ENCODE results near the gene ERFE. TPM values are rescaled to one million over a fixed set of nuclear protein-coding genes. Genes with fewer than 3 reads are reported as not detected.

Gene ERFE
- total and polyA plus RNA-seq, 7 donors: 1.4 to 18.2 (median 2.8) TPM

GRCh38 chr2:238207006-238207405, 48.2 kb downstream of the ERFE start:
- no peak for ATAC-seq

GRCh38 chr2:238216651-238217184, 57.9 kb downstream of the ERFE start:
- DNase-seq (peak in 1 of 2 donors; percentile 79), ATAC-seq (peak; percentile 79 to 92 (median 88))
- H3K27ac ChIP-seq: peak overlapping the region; percentile 64
- no peaks in the 10 kb centered on the region for H3K36me3 ChIP-seq (ENCODE audit: insufficient read depth in 1 of 2, low read depth in 1 of 2)
- intact Hi-C loops (cut with DNase I): no loop called here
- TF ChIP-seq CTCF (IDR thresholded peaks at IDR 0.05): no peak
- peaks cover 10% of the 10 kb centered on the region for H3K4me1 ChIP-seq
- H3K9me3 ChIP-seq: no peaks in the 10 kb centered on the region
- WGBS, 3 donors: 34 to 39% (median 37%) methylated on average over 2 of the region's 2 CpGs
- no peak overlapping the region for H3K4me3 ChIP-seq
- H3K27me3 ChIP-seq (ENCODE audit: insufficient read depth in 3 of 3, low read length in 2 of 3): no peaks in the 10 kb centered on the region

More at GRCh38 chr2:238207006-238207405, 48.2 kb downstream of the ERFE start:
- 78 to 88% (median 84%) methylated on average over 7 of the region's 7 CpGs for WGBS, 3 donors
- TF ChIP-seq CTCF (IDR thresholded peaks at IDR 0.05): no peak
- H3K27ac ChIP-seq: no peak overlapping the region
- no peaks in the 10 kb centered on the region for H3K9me3 ChIP-seq
- H3K4me3 ChIP-seq: no peak overlapping the region
- intact Hi-C loops (cut with DNase I): no loop called here
- no peak for DNase-seq
- H3K27me3 ChIP-seq (ENCODE audit: insufficient read depth in 3 of 3, low read length in 2 of 3): no peaks in the 10 kb centered on the region
- no peaks in the 10 kb centered on the region for H3K36me3 ChIP-seq (ENCODE audit: insufficient read depth in 1 of 2, low read depth in 1 of 2)
- peaks cover 3% of the 10 kb centered on the region for H3K4me1 ChIP-seq

Other genes starting within 250 kb of the ERFE start
- gene UBE2F, start 192.0 kb upstream of the ERFE start, total RNA-seq: 10 to 100 TPM; 46.0 to 67.5 (median 52.5) TPM
- 100 to 1,000 TPM in 2 of 3 donors, 10 to 100 TPM in 1; 74.2 to 134 (median 101) TPM for gene UBE2F, start 192.0 kb upstream of the ERFE start, polyA plus RNA-seq
- gene SCLY, start 98.0 kb upstream of the ERFE start, total RNA-seq: 10 to 100 TPM in 1 of 4 donors, 1 to 10 TPM in 3; 4.8 to 10.1 (median 7.4) TPM
- gene SCLY, start 98.0 kb upstream of the ERFE start, polyA plus RNA-seq: 1 to 10 TPM; 4.6 to 8.8 (median 6.5) TPM
- under 1 TPM in 3 of 4 donors, not detected in 1; 0.17 to 0.32 (median 0.22) TPM for gene ESPNL, start 58.6 kb upstream of the ERFE start, total RNA-seq
- under 1 TPM; 0.04 to 0.14 (median 0.12) TPM for gene ESPNL, start 58.6 kb upstream of the ERFE start, polyA plus RNA-seq
- 100 to 1,000 TPM in 3 of 4 donors, 10 to 100 TPM in 1; 82.1 to 175 (median 153) TPM for gene KLHL30, start 20.3 kb upstream of the ERFE start, total RNA-seq
- gene KLHL30, start 20.3 kb upstream of the ERFE start, polyA plus RNA-seq: 100 to 1,000 TPM in 1 of 3 donors, 10 to 100 TPM in 2; 67.7 to 121 (median 91.7) TPM
- 10 to 100 TPM; 31.8 to 43.8 (median 39.3) TPM for gene ILKAP, start 44.7 kb downstream of the ERFE start, total RNA-seq
- 10 to 100 TPM; 55.2 to 66.6 (median 58.4) TPM for gene ILKAP, start 44.7 kb downstream of the ERFE start, polyA plus RNA-seq
- gene HES6, start 81.1 kb downstream of the ERFE start, total RNA-seq: 10 to 100 TPM in 2 of 4 donors, 1 to 10 TPM in 2; 4.1 to 13.1 (median 10.9) TPM
- 10 to 100 TPM; 35.7 to 54.5 (median 40.6) TPM for gene HES6, start 81.1 kb downstream of the ERFE start, polyA plus RNA-seq
- gene PER2, start 129.6 kb downstream of the ERFE start, total RNA-seq: 10 to 100 TPM in 3 of 4 donors, 1 to 10 TPM in 1; 7.8 to 20.7 (median 13.1) TPM
- gene PER2, start 129.6 kb downstream of the ERFE start, polyA plus RNA-seq: 1 to 10 TPM; 1.9 to 2.5 (median 2.4) TPM
- gene TRAF3IP1, start 161.5 kb downstream of the ERFE start, total RNA-seq: 10 to 100 TPM; 14.9 to 24.7 (median 18.4) TPM
- gene TRAF3IP1, start 161.5 kb downstream of the ERFE start, polyA plus RNA-seq: 10 to 100 TPM in 1 of 3 donors, 1 to 10 TPM in 2; 2.9 to 30.9 (median 6.9) TPM

All from psoas muscle (tissue), 8 donors.